ENCODE results near the gene DRG2. TPM values are rescaled to one million over a fixed set of nuclear protein-coding genes. Genes with fewer than 3 reads are reported as not detected.

Gene DRG2
- total RNA-seq, 1 experiment from 2014 or later: 47.9 TPM

- H3K4me3 ChIP-seq (ENCODE audit: low read depth, low read length): no peak overlapping the region
- Mint-ChIP-seq H3K36me3 (ENCODE audit: insufficient read depth, unreplicated experiment) (no peaks in the 10 kb centered on the region), H3K27me3 (ENCODE audit: insufficient read depth, unreplicated experiment) (no peaks in the 10 kb centered on the region), H3K9me3 (ENCODE audit: unreplicated experiment) (no peaks in the 10 kb centered on the region), H3K4me1 (ENCODE audit: low read depth, unreplicated experiment) (no peaks in the 10 kb centered on the region), H3K27ac (ENCODE audit: unreplicated experiment) (no peak overlapping the region), H3K4me3 (ENCODE audit: unreplicated experiment) (no peak overlapping the region)
- no peak for TF ChIP-seq CTCF (IDR thresholded peaks at IDR 0.05; ENCODE audit: insufficient read depth in 1 of 2, low read depth in 1 of 2, low read length in 1 of 2, severe bottlenecking in 1 of 2, unreplicated experiment in 1 of 2)
- ChIA-PET POLR2A (no interaction called here), CTCF (no interaction called here)
- H3K9me3 ChIP-seq: peaks cover 9% of the 10 kb centered on the region; the same call in 1 of the 2 replicates
- no peaks in the 10 kb centered on the region for H3K36me3 ChIP-seq (ENCODE audit: control insufficient read depth, insufficient read depth, low read length)
- no TSS peak for BruUV-seq (replicated peaks)
- no peaks in the 10 kb centered on the region for H3K4me1 ChIP-seq
- no peaks in the 10 kb centered on the region for H3K27me3 ChIP-seq (replicated peaks; ENCODE audit: control insufficient read depth, insufficient read depth, low read length)
- intact Hi-C loops (cut with micrococcal nuclease; ENCODE audit: unreplicated experiment): no loop called here
- DNase-seq: no peak
These were observed 32.2 kb downstream of the DRG2 start for GRCh38 chr17:18119938-18120337.

DNA sequence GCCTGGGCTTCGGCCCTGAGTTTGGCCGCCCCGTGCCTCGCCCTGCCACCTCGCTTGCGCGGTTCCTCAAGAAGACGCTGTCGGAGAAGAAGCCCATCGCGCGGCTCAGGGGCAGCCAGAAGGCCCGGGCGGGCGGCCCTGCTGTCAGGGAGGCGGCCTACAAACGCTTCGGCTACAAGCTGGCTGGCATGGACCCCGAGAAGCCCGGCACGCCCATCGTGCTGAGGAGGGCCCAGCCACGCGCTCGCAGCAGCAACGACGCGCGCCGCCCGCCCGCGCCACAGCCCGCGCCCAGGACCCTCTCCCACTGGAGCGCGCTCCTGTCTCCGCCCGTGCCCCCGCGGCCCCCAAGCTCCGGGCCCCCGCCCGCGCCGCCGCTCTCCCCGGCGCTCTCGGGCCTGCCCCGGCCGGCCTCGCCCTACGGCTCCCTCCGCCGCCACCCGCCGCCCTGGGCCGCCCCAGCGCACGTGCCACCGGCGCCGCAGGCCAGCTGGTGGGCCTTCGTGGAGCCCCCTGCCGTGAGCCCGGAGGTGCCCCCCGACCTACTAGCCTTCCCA, 32.8 kb downstream of the DRG2 start:
- no TSS peak for BruUV-seq (replicated peaks)
- POLR2A ChIA-PET: no interaction called here

GRCh38 chr17:18121144-18121910, 33.6 kb downstream of the DRG2 start:
- Histone ChIP-seq H3K36me3 (ENCODE audit: control insufficient read depth, insufficient read depth, low read length) (no peaks in the 10 kb centered on the region), H3K4me1 (no peaks in the 10 kb centered on the region), H3K9me3 (peaks cover 9% of the 10 kb centered on the region; the same call in 1 of the 2 replicates), H3K4me3 (ENCODE audit: low read depth, low read length) (no peak overlapping the region), H3K27me3 (replicated peaks; ENCODE audit: control insufficient read depth, insufficient read depth, low read length) (no peaks in the 10 kb centered on the region)
- no peaks in the 10 kb centered on the region for H3K36me3 Mint-ChIP-seq (ENCODE audit: insufficient read depth, unreplicated experiment)
- no peak for DNase-seq
- H3K9me3 Mint-ChIP-seq (ENCODE audit: unreplicated experiment): no peaks in the 10 kb centered on the region
- CTCF ChIA-PET: interaction anchor here (0.6 kb wide), 1 partner anchor 189 kb away, joined by 4 read pairs; no protein-coding TSS in a partner anchor
- no peak overlapping the region for H3K27ac Mint-ChIP-seq (ENCODE audit: unreplicated experiment)
- no peak for TF ChIP-seq CTCF (IDR thresholded peaks at IDR 0.05; ENCODE audit: insufficient read depth in 1 of 2, low read depth in 1 of 2, low read length in 1 of 2, severe bottlenecking in 1 of 2, unreplicated experiment in 1 of 2)
- H3K4me3 Mint-ChIP-seq (ENCODE audit: unreplicated experiment): no peak overlapping the region
- POLR2A ChIA-PET: no interaction called here
- no TSS peak for BruUV-seq (replicated peaks)
- intact Hi-C loops (cut with micrococcal nuclease; ENCODE audit: unreplicated experiment): no loop called here
- H3K4me1 Mint-ChIP-seq (ENCODE audit: low read depth, unreplicated experiment): no peaks in the 10 kb centered on the region
- H3K27me3 Mint-ChIP-seq (ENCODE audit: insufficient read depth, unreplicated experiment): no peaks in the 10 kb centered on the region

More for the DNA sequence above, 32.8 kb downstream of the DRG2 start:
- no peaks in the 10 kb centered on the region for H3K4me1 Mint-ChIP-seq (ENCODE audit: low read depth, unreplicated experiment)
- no peaks in the 10 kb centered on the region for H3K27me3 Mint-ChIP-seq (ENCODE audit: insufficient read depth, unreplicated experiment)
- no peaks in the 10 kb centered on the region for H3K36me3 Mint-ChIP-seq (ENCODE audit: insufficient read depth, unreplicated experiment)
- no peaks in the 10 kb centered on the region for H3K36me3 ChIP-seq (ENCODE audit: control insufficient read depth, insufficient read depth, low read length)
- TF ChIP-seq CTCF (IDR thresholded peaks at IDR 0.05; ENCODE audit: insufficient read depth in 1 of 2, low read depth in 1 of 2, low read length in 1 of 2, severe bottlenecking in 1 of 2, unreplicated experiment in 1 of 2): no peak
- no peak for DNase-seq
- no peaks in the 10 kb centered on the region for H3K9me3 Mint-ChIP-seq (ENCODE audit: unreplicated experiment)
- CTCF ChIA-PET: no interaction called here
- no peaks in the 10 kb centered on the region for H3K4me1 ChIP-seq
- intact Hi-C loops (cut with micrococcal nuclease; ENCODE audit: unreplicated experiment): no loop called here
- H3K9me3 ChIP-seq: peaks cover 9% of the 10 kb centered on the region; the same call in 1 of the 2 replicates
- H3K27me3 ChIP-seq (replicated peaks; ENCODE audit: control insufficient read depth, insufficient read depth, low read length): no peaks in the 10 kb centered on the region
- H3K4me3 ChIP-seq (ENCODE audit: low read depth, low read length): no peak overlapping the region
- no peak overlapping the region for H3K27ac Mint-ChIP-seq (ENCODE audit: unreplicated experiment)
- H3K4me3 Mint-ChIP-seq (ENCODE audit: unreplicated experiment): no peak overlapping the region

Data from Caco-2 (cell line).